OCI-LY3 (cell line): ENCODE data around the gene MRE11.

Experiments used
- H2AFZ ChIP-seq: fragments of 200-600, 300-600 bp; shearing (Covaris generic); 2 replicates; pipeline ENCODE4 v1.6.0; 2014; ENCODE audit warnings: antibody characterized with exemption, low read depth, low read length
- H3K27ac ChIP-seq: fragments of 200-600, 300-600 bp; sonication (generic); 2 replicates; pipeline ENCODE4 v1.5.1; 2014; ENCODE audit warnings: mild to moderate bottlenecking, low read length, moderate library complexity, mixed read lengths
- H3K27me3 ChIP-seq: fragments of 200-600, 300-600 bp; sonication (generic); 2 replicates; pipeline ENCODE4 v1.6.1; 2014; ENCODE audit warnings: low read depth, low read length, mixed read lengths
- H3K36me3 ChIP-seq: fragments of 200-600, 300-600 bp; sonication (generic); replicated peaks from 2 replicates; pipeline ENCODE3; 2014; ENCODE audit warnings: low read depth, low read length, mixed read lengths
- H3K4me1 ChIP-seq: fragments of 300-600, 200-600 bp; sonication (generic); 2 replicates; pipeline ENCODE4 v1.6.1; 2014; ENCODE audit warnings: low read length, mixed read lengths
- H3K4me2 ChIP-seq: fragments of 200-600, 300-600 bp; sonication (generic); 2 replicates; pipeline ENCODE4 v1.6.1; 2014; ENCODE audit warnings: low read length, mixed read lengths
- H3K4me3 ChIP-seq: fragments of 300-600, 200-600 bp; sonication (generic); 2 replicates; pipeline ENCODE4 v1.5.1; 2014; ENCODE audit warnings: antibody characterized with exemption, mild to moderate bottlenecking, low read length, moderate library complexity
- H3K79me2 ChIP-seq: fragments of 300-600, 200-600 bp; shearing (Covaris generic); 2 replicates; pipeline ENCODE4 v1.6.1; 2014; ENCODE audit warnings: mild to moderate bottlenecking, low read length, mixed read lengths
- H3K9ac ChIP-seq: fragments of 300-600, 200-600 bp; shearing (Covaris generic); 2 replicates; pipeline ENCODE4 v1.6.0; 2014; ENCODE audit warnings: mild to moderate bottlenecking, low read length, moderate library complexity
- H3K9me3 ChIP-seq: fragments of 200-600, 300-600 bp; shearing (Covaris generic); 2 replicates; pipeline ENCODE4 v1.6.1; 2014; ENCODE audit warnings: low read length, mixed read lengths; ENCODE audit not compliant: insufficient read depth
- H4K20me1 ChIP-seq: fragments of 200-600, 300-600 bp; sonication (generic); 2 replicates; pipeline ENCODE4 v1.6.1; 2016; ENCODE audit warnings: low read length, mixed read lengths; ENCODE audit not compliant: insufficient read depth
- EZH2phosphoT487 ChIP-seq: fragments of 200-600 bp; shearing (Covaris generic); IDR thresholded peaks from 2 replicates; pipeline ENCODE4 v1.6.1; 2018; ENCODE audit warnings: antibody characterized with exemption, mixed run types, low read depth
- TF ChIP-seq, protein P1 (sequence below): fragments of 200-600, 300-600 bp; sonication (generic); IDR thresholded peaks from 2 replicates; pipeline ENCODE4 v1.5.1; 2014; ENCODE audit warnings: antibody characterized with exemption, low read length, low read depth

Gene MRE11

DNA sequence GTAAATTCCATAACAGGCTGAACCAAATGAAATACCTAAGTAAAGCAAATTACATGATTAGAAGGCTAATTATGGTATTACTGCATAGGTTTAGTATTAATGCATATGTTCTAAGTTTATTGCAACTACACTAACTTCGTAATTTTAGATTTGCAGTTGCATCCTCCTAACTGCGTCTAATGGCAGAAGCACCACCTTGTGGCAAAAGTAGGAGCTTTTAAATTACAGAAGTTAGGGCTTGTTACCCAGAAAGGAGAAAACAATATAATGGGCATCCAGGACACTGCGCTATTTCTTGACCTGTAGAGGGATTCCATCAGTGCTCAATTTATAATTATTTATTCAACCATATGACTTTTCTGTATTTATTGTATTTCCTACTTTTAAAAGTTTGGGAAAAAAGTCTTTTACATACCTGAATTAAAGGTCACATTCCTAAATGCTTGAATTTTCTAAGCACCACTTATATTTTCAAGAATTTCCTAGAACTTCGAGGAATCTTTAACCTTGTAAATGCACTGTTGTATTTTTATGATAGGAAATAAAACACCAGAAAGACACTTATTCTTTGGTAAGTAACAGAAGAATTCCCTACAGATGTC lies 76.2 kb downstream of the MRE11 start:
- Histone ChIP-seq H3K4me3 (no peak overlapping the region), H4K20me1 (no peaks in the 10 kb centered on the region), H3K79me2 (no peaks in the 10 kb centered on the region), H3K4me1 (no peaks in the 10 kb centered on the region), H3K27me3 (no peaks in the 10 kb centered on the region), H2AFZ (no peak overlapping the region), H3K27ac (no peak overlapping the region), H3K9ac (no peak overlapping the region), H3K36me3 (peaks cover 14% of the 10 kb centered on the region), H3K9me3 (no peaks in the 10 kb centered on the region), H3K4me2 (no peak overlapping the region)
- TF ChIP-seq EZH2phosphoT487 = no peak
- TF ChIP-seq, protein P1, sequence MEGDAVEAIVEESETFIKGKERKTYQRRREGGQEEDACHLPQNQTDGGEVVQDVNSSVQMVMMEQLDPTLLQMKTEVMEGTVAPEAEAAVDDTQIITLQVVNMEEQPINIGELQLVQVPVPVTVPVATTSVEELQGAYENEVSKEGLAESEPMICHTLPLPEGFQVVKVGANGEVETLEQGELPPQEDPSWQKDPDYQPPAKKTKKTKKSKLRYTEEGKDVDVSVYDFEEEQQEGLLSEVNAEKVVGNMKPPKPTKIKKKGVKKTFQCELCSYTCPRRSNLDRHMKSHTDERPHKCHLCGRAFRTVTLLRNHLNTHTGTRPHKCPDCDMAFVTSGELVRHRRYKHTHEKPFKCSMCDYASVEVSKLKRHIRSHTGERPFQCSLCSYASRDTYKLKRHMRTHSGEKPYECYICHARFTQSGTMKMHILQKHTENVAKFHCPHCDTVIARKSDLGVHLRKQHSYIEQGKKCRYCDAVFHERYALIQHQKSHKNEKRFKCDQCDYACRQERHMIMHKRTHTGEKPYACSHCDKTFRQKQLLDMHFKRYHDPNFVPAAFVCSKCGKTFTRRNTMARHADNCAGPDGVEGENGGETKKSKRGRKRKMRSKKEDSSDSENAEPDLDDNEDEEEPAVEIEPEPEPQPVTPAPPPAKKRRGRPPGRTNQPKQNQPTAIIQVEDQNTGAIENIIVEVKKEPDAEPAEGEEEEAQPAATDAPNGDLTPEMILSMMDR = peak; percentile 88

DNA sequence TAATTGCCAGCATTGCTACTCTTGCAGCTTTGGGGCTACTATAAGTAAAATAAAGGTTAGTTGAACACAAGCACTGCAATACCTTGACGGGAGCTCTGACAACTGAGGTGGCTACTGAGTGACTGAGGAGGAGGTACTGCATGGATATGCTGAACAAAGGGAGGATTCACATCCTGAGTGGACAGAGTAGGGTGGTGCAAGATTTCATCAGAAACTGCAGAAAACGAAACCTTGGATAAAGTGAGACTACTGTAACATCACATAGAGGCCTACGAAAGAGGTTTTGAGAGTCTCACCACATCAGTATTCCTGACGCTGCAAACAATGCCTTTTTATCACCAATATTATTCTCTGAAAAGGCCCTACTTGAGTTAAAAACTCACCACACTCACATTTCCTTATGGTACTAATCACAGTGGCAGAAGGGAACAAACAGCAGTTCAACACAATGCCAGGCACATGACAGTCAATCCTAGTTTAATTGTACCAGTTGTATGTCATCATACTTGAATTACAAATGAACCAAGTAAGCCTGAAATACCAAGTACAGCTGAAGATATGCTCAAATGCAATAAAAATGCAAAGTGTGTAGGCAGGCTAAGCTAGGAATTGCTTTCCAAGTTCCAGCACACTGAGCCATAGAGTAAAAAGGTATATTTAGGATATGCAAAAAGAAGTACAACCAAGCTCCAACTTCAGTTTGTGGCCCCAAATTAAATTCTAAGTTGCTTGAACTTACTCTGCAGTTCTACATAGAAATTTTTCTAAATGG lies 88.4 kb downstream of the MRE11 start:
- Histone ChIP-seq H3K27me3 (no peaks in the 10 kb centered on the region), H3K27ac (no peak overlapping the region), H3K4me2 (no peak overlapping the region), H3K4me3 (no peak overlapping the region), H3K9ac (no peak overlapping the region), H4K20me1 (no peaks in the 10 kb centered on the region), H3K79me2 (no peaks in the 10 kb centered on the region), H2AFZ (no peak overlapping the region), H3K9me3 (no peaks in the 10 kb centered on the region), H3K4me1 (no peaks in the 10 kb centered on the region), H3K36me3 (no peaks in the 10 kb centered on the region)
- TF ChIP-seq, protein P1 = no peak
- TF ChIP-seq EZH2phosphoT487 = no peak

DNA sequence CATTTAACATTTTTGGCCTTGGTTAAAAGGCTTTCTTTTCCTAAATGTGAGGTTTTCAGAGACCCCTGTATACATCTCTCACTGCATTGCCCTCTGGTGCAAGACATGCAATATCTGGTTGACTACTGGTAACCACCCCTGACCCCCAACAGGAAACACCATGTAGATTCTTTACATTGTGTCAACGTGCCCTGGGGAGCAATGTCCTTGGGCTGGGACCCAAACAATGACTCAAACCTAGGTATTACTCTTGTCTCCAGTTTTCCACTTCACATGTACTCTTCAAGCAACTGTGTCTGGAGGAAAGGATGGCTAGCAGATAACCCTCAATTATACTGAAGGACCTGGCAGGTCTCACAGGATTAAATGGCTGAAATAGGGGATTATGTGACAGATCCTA lies 91.3 kb downstream of the MRE11 start:
- Histone ChIP-seq H3K27me3 (no peaks in the 10 kb centered on the region), H3K4me2 (no peak overlapping the region), H3K36me3 (no peaks in the 10 kb centered on the region), H4K20me1 (no peaks in the 10 kb centered on the region), H3K79me2 (no peaks in the 10 kb centered on the region), H2AFZ (no peak overlapping the region), H3K4me1 (no peaks in the 10 kb centered on the region), H3K9me3 (no peaks in the 10 kb centered on the region), H3K4me3 (no peak overlapping the region), H3K9ac (no peak overlapping the region), H3K27ac (no peak overlapping the region)
- no peak for TF ChIP-seq EZH2phosphoT487
- TF ChIP-seq, protein P1 = no peak

DNA sequence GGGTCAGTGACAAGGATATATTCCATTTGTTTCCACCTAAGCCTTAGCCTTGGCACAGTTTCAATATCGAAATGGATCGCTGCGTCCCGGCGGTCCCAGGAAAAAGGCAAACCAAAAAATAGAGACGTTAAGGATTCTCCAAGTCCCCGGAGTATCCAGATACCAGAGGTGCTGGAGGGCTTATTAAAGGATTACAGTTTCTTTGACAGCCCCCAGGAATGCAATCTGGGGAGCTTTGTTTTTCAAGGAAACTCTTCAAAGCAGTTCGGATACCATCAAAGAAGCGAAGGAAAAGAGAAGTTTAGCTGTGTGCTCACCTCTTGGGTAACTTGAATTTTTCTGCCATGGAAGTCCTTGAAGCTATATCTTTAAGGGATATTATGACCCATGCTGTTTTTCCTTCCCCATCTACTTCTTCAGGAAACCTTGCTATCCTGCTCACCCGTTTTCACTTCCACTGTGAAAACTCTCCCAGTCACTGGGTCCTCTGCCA lies 91.8 kb downstream of the MRE11 start:
- no peaks in the 10 kb centered on the region for H3K4me1 ChIP-seq
- no peaks in the 10 kb centered on the region for H3K79me2 ChIP-seq
- no peaks in the 10 kb centered on the region for H3K9me3 ChIP-seq
- H3K36me3 ChIP-seq = no peaks in the 10 kb centered on the region
- H3K4me3 ChIP-seq = no peak overlapping the region
- no peak overlapping the region for H2AFZ ChIP-seq
- H3K27ac ChIP-seq = no peak overlapping the region
- no peaks in the 10 kb centered on the region for H3K27me3 ChIP-seq
- TF ChIP-seq, protein P1 = no peak
- no peak for TF ChIP-seq EZH2phosphoT487
- no peaks in the 10 kb centered on the region for H4K20me1 ChIP-seq
- H3K9ac ChIP-seq = no peak overlapping the region
- no peak overlapping the region for H3K4me2 ChIP-seq
